ENCODE measurements around the gene RAI1. TPM values are rescaled to one million over a fixed set of nuclear protein-coding genes. Genes with fewer than 3 reads are reported as not detected.
A peak's percentile ranks its signal among the peaks of the same experiment; 100 is the strongest.

RAI1 gene
- total RNA-seq, 2 donors from 2014 or later: 7.0 to 16.0 TPM

GRCh38 chr17:17842111-17842876, 161.0 kb downstream of the RAI1 start:
- Mint-ChIP-seq H3K4me3 (no peak overlapping the region), H3K9me3 (no peaks in the 10 kb centered on the region), H3K27me3 (no peaks in the 10 kb centered on the region), H3K27ac (no peak overlapping the region), H3K36me3 (ENCODE audit: low read depth) (no peaks in the 10 kb centered on the region), H3K4me1 (peaks cover 16% of the 10 kb centered on the region)
- ATAC-seq (replicated peaks): no peak

- peaks cover 11% of the 10 kb centered on the region for H3K4me1 Mint-ChIP-seq
- no peaks in the 10 kb centered on the region for H3K9me3 Mint-ChIP-seq
- H3K27ac Mint-ChIP-seq: no peak overlapping the region
- H3K36me3 Mint-ChIP-seq (ENCODE audit: low read depth): no peaks in the 10 kb centered on the region
- no peak for ATAC-seq (replicated peaks)
- no peak overlapping the region for H3K4me3 Mint-ChIP-seq
- H3K27me3 Mint-ChIP-seq: no peaks in the 10 kb centered on the region
Measured at GRCh38 chr17:17843096-17843495, 161.8 kb downstream of the RAI1 start.

GRCh38 chr17:17844079-17844478, 162.8 kb downstream of the RAI1 start:
- no peak for ATAC-seq (replicated peaks)
- Mint-ChIP-seq H3K4me3 (no peak overlapping the region), H3K27ac (no peak overlapping the region), H3K27me3 (no peaks in the 10 kb centered on the region), H3K9me3 (no peaks in the 10 kb centered on the region), H3K36me3 (ENCODE audit: low read depth) (no peaks in the 10 kb centered on the region), H3K4me1 (peaks cover 13% of the 10 kb centered on the region)

GRCh38 chr17:17844500-17844899, 163.2 kb downstream of the RAI1 start:
- no peaks in the 10 kb centered on the region for H3K27me3 Mint-ChIP-seq
- no peak overlapping the region for H3K4me3 Mint-ChIP-seq
- no peak for ATAC-seq (replicated peaks)
- H3K9me3 Mint-ChIP-seq: no peaks in the 10 kb centered on the region
- H3K27ac Mint-ChIP-seq: no peak overlapping the region
- peaks cover 18% of the 10 kb centered on the region for H3K4me1 Mint-ChIP-seq
- no peaks in the 10 kb centered on the region for H3K36me3 Mint-ChIP-seq (ENCODE audit: low read depth)

GRCh38 chr17:17845046-17845775, 164.0 kb downstream of the RAI1 start:
- H3K27ac Mint-ChIP-seq: no peak overlapping the region
- H3K9me3 Mint-ChIP-seq: no peaks in the 10 kb centered on the region
- ATAC-seq (replicated peaks): no peak
- no peak overlapping the region for H3K4me3 Mint-ChIP-seq
- H3K4me1 Mint-ChIP-seq: peaks cover 21% of the 10 kb centered on the region
- H3K36me3 Mint-ChIP-seq (ENCODE audit: low read depth): no peaks in the 10 kb centered on the region
- no peaks in the 10 kb centered on the region for H3K27me3 Mint-ChIP-seq

DNA sequence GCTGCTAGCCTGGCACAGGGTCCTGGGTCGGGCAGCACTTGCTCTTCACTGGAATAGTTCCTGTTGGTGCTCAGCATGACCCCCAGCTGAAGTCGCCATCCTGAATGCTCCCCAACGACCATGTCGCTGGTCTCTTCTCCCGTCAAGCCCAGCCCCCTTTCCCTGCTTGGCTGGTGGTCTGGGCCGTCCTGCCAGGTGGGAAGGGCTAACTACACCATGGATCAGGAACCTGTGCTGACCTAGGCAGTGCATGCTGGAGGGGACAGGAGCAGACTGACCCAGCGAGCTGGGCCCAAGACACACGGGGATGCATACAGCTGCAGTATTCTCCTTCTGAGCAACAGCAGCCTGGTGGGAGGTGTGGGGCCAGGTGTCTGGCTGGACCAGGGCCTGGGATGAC, 164.7 kb downstream of the RAI1 start:
- Mint-ChIP-seq H3K27me3 (no peaks in the 10 kb centered on the region), H3K27ac (no peak overlapping the region), H3K36me3 (ENCODE audit: low read depth) (no peaks in the 10 kb centered on the region), H3K4me1 (peaks cover 26% of the 10 kb centered on the region), H3K9me3 (no peaks in the 10 kb centered on the region), H3K4me3 (no peak overlapping the region)
- no peak for ATAC-seq (replicated peaks)

DNA sequence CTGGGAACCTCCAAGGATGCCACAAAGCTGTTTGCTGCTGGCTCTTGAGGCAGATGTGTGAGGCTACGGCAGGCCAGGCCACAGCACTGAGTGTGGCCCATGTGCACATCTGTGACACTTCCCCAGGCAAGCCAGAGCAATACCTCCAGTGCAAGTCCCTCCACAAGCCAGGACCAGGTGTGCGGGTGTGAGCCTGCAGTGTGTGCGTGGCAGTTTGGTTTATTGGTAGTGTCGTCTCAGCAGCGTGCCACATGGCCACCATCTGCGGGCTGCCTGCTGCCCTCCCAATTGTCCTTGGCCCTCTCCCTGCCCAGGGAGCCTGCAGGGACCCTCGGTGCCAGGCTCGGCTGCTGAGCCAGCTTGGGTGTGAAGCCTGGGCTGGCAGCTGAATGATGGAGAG, 165.4 kb downstream of the RAI1 start:
- H3K36me3 Mint-ChIP-seq (ENCODE audit: low read depth): no peaks in the 10 kb centered on the region
- no peak overlapping the region for H3K27ac Mint-ChIP-seq
- no peaks in the 10 kb centered on the region for H3K27me3 Mint-ChIP-seq
- H3K4me1 Mint-ChIP-seq: peaks cover 29% of the 10 kb centered on the region
- ATAC-seq (replicated peaks): no peak
- no peak overlapping the region for H3K4me3 Mint-ChIP-seq
- H3K9me3 Mint-ChIP-seq: no peaks in the 10 kb centered on the region

- no peak for ATAC-seq (replicated peaks)
- Mint-ChIP-seq H3K9me3 (no peaks in the 10 kb centered on the region), H3K36me3 (ENCODE audit: low read depth) (no peaks in the 10 kb centered on the region), H3K4me3 (no peak overlapping the region), H3K27me3 (no peaks in the 10 kb centered on the region), H3K27ac (no peak overlapping the region), H3K4me1 (peaks cover 35% of the 10 kb centered on the region)
Measured at GRCh38 chr17:17847118-17847689, 165.9 kb downstream of the RAI1 start.

GRCh38 chr17:17847726-17848125, 166.5 kb downstream of the RAI1 start:
- Mint-ChIP-seq H3K27me3 (no peaks in the 10 kb centered on the region), H3K27ac (no peak overlapping the region), H3K9me3 (no peaks in the 10 kb centered on the region), H3K4me1 (peaks cover 33% of the 10 kb centered on the region), H3K36me3 (ENCODE audit: low read depth) (no peaks in the 10 kb centered on the region), H3K4me3 (peak overlapping the region; percentile 33)
- no peak for ATAC-seq (replicated peaks)

DNA sequence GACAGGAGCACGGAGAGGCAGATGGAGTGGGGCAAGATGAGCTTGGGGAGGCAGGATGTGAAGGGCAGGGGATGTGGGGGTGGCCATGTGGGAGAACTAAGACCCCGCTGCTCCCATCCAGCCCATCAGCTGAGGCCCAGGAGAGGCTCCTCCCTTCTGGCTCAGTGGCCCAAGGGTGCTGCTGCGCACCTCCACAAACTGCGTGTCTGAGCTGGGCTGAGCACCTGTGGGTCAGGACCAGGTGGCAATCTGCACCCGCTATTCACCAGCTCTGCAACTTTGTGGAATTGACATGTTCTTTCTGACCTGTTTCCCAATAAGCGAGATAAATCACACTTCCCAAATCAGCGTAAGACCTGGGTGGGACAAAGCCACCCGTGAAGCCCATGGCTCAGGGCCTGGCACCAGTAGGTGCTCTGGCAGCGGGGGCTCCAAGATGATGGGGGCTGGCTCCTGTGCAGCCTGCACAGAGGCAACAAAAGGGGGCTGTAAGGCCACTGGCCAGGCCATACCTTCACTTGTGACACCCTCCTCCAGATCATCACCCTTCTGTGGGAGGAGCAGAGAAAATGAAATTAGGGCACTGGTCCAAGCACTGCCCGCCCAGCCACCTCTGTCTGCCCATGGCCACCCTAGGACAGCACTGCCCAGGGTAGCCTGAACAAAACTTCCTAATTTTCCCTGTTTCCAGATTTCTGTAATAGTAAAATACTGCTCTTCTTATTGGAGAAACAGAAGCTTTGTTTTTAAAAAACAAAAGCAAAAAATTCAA, 167.2 kb downstream of the RAI1 start:
- Mint-ChIP-seq H3K4me1 (peaks cover 36% of the 10 kb centered on the region), H3K27me3 (no peaks in the 10 kb centered on the region), H3K9me3 (no peaks in the 10 kb centered on the region), H3K27ac (peak overlapping the region; percentile 96), H3K36me3 (ENCODE audit: low read depth) (peaks cover under 1% of the 10 kb centered on the region), H3K4me3 (peak overlapping the region; percentile 78)
- no peak for ATAC-seq (replicated peaks)

DNA sequence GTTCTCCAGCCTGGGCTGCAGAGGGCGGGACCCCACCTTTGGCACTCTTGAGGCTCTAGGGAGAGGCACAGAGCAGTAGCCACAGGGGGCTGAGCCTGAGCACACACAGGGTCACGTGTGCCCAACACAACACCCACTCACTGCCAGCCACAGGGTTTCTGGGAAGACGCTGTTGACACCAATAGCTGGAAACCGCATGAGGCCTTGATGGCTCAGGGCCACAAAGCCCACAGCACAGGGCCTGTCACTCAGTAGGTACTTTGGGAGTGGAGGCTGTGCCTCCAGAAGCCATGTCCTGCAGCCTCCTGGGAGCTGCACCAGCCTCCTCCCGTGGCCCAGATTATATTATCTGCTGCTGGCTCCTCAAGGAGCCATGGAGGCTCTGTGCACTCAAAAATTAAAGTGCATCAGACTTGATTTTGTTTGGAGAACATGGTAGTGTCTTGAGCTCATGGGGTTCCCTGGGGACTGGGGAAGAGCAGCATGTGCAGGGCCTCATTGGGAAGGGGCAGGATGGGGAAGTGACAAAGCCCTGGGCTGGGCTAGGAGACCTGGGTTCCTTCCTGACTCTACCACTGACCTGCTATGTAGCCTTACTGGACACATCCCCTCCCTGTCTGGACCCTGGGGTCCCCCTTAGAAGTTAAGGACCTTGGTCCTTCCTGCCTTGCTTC, 168.0 kb downstream of the RAI1 start:
- peak; percentile 82 for ATAC-seq (replicated peaks)
- H3K4me3 Mint-ChIP-seq: peak overlapping the region; percentile 78
- peak overlapping the region; percentile 96 for H3K27ac Mint-ChIP-seq
- peaks cover 4% of the 10 kb centered on the region for H3K36me3 Mint-ChIP-seq (ENCODE audit: low read depth)
- H3K4me1 Mint-ChIP-seq: peaks cover 42% of the 10 kb centered on the region
- no peaks in the 10 kb centered on the region for H3K27me3 Mint-ChIP-seq
- no peaks in the 10 kb centered on the region for H3K9me3 Mint-ChIP-seq

DNA sequence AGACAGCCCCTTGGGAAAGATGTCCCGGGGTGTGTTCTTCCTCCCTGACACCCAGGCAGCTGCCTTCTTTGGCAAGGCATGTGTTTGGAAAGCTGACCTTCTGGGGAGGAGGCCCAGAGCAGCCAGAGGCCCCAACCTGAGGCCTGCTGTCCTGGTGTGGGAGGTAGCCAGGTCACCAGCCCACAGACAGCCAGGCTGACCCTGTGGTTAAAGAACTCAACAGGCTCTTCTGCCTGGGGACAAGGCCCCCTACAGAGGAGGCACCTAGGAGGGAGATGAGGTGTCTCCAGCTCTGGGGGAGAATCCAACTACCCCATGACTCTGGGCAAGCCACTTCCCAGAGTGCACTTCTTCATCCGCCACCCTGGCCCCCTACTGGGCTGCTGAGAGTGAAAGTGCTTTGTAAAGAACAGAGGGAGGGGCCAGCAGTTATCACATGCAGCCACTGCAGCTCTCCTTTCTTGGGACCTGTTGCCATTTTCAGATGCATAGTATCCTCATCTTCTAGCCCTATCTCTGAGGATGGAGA, 168.7 kb downstream of the RAI1 start:
- peak; percentile 25 for ATAC-seq (replicated peaks)
- H3K27ac Mint-ChIP-seq: peak overlapping the region; percentile 96
- peaks cover 47% of the 10 kb centered on the region for H3K4me1 Mint-ChIP-seq
- no peaks in the 10 kb centered on the region for H3K9me3 Mint-ChIP-seq
- H3K4me3 Mint-ChIP-seq: peak overlapping the region; percentile 78
- H3K36me3 Mint-ChIP-seq (ENCODE audit: low read depth): peaks cover 4% of the 10 kb centered on the region
- no peaks in the 10 kb centered on the region for H3K27me3 Mint-ChIP-seq

- H3K4me3 Mint-ChIP-seq: peak overlapping the region; percentile 78
- H3K27me3 Mint-ChIP-seq: no peaks in the 10 kb centered on the region
- H3K4me1 Mint-ChIP-seq: peaks cover 54% of the 10 kb centered on the region
Measured at GRCh38 chr17:17851103-17852002, 170.1 kb downstream of the RAI1 start.

More at GRCh38 chr17:17851103-17852002, 170.1 kb downstream of the RAI1 start:
- H3K36me3 Mint-ChIP-seq (ENCODE audit: low read depth): peaks cover 4% of the 10 kb centered on the region
- no peaks in the 10 kb centered on the region for H3K9me3 Mint-ChIP-seq
- no peak for ATAC-seq (replicated peaks)
- H3K27ac Mint-ChIP-seq: peak overlapping the region; percentile 4

All from activated T-helper 17 cell treated with anti-CD3 and anti-CD28 coated beads, Interleukin-2, amount 50 U/mL, for 72 hours (primary cell).